ENCODE measurements around the gene SV2C.

DNA sequence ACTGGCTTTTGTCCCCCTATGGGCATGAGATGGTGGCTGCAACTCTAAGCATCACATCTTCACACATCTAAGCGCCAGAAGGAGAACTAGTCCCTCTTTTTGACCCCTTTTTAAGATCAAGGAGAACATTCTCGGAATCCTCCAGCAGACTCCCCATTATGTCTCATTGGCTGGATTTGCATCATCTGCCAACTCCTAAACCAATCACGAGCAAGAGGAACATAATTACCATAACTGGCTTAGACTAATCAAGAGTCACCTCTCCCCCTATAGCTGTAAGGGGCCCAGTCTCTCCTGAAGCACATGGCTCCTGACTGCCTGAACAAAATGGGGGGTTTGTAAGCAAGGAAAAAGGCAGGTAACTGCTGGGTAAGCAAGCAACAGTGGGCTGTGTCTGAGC lies 251.4 kb downstream of the SV2C start:
- TF ChIP-seq, protein P1, sequence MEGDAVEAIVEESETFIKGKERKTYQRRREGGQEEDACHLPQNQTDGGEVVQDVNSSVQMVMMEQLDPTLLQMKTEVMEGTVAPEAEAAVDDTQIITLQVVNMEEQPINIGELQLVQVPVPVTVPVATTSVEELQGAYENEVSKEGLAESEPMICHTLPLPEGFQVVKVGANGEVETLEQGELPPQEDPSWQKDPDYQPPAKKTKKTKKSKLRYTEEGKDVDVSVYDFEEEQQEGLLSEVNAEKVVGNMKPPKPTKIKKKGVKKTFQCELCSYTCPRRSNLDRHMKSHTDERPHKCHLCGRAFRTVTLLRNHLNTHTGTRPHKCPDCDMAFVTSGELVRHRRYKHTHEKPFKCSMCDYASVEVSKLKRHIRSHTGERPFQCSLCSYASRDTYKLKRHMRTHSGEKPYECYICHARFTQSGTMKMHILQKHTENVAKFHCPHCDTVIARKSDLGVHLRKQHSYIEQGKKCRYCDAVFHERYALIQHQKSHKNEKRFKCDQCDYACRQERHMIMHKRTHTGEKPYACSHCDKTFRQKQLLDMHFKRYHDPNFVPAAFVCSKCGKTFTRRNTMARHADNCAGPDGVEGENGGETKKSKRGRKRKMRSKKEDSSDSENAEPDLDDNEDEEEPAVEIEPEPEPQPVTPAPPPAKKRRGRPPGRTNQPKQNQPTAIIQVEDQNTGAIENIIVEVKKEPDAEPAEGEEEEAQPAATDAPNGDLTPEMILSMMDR (IDR thresholded peaks at IDR 0.05): no peak
- no peak for TF ChIP-seq EP300 (IDR thresholded peaks at IDR 0.05)
- no peak for TF ChIP-seq POLR2A (IDR thresholded peaks at IDR 0.05)

All from tibial nerve (tissue), 4 donors.